Omental fat pad (tissue), 4 donors: ENCODE data around the gene MPST. TPM values are rescaled to one million over a fixed set of nuclear protein-coding genes. Genes with fewer than 3 reads are reported as not detected.

Experiments
- ATAC-seq: fragments of 150-250 bp; one replicate; pipeline ENCODE4 v1.9.1; 2016; ENCODE audit warnings: mild to moderate bottlenecking, moderate library complexity; ENCODE audit not compliant: low FRiP score
- DNase-seq: peaks from one replicate; pipeline ENCODE4 v3.0.0-alpha.2; 2019; ENCODE audit warnings: low spot score
- CTCF ChIP-seq, 3 donors: fragments of 450-650 bp; IDR thresholded peaks; one replicate each; pipeline ENCODE4 v1.5.1; 2016 to 2017; ENCODE audit warnings: antibody characterized with exemption in 3 of 3, mild to moderate bottlenecking in 3 of 3, moderate library complexity in 2 of 3
- total RNA-seq, 4 donors: library from RNA; depleted of rRNA; stranded (reverse); fragments of >200 nt; gene quantifications; one replicate each; pipeline ENCODE4 v1.1.0, GENCODE V29; 2016

The MPST gene
- total RNA-seq, 4 donors from 2014 or later: 73.9 to 193 (median 145) TPM

- no peak for DNase-seq
- ATAC-seq: no peak
- TF ChIP-seq CTCF (IDR thresholded peaks at IDR 0.05): no peak
Measured at GRCh38 chr22:37011472-37011871, 8.1 kb upstream of the MPST start.

- TF ChIP-seq CTCF (IDR thresholded peaks at IDR 0.05): no peak
- ATAC-seq (no peak), DNase-seq (no peak)
Measured at GRCh38 chr22:37012262-37012904, 7.2 kb upstream of the MPST start.

- ATAC-seq (no peak), DNase-seq (no peak)
- TF ChIP-seq CTCF (IDR thresholded peaks at IDR 0.05): no peak
Measured at GRCh38 chr22:37012956-37013355, 6.6 kb upstream of the MPST start.

GRCh38 chr22:37014415-37014806 is 5.1 kb upstream of the MPST start:
- DNase-seq (no peak), ATAC-seq (no peak)
- TF ChIP-seq CTCF (IDR thresholded peaks at IDR 0.05): no peak

- TF ChIP-seq CTCF (IDR thresholded peaks at IDR 0.05): no peak
- no peak for ATAC-seq
- DNase-seq: no peak
Measured at GRCh38 chr22:37014835-37015586, 4.5 kb upstream of the MPST start.

GRCh38 chr22:37015587-37015878 is 4.0 kb upstream of the MPST start:
- TF ChIP-seq CTCF (IDR thresholded peaks at IDR 0.05): no peak
- DNase-seq: no peak
- ATAC-seq: no peak
